A673 (cell line): ENCODE results near the gene SLF1. TPM values are rescaled to one million over a fixed set of nuclear protein-coding genes. Genes with fewer than 3 reads are reported as not detected.

Experiments used
- BruUV-seq: library from RNA; stranded (reverse); fragments of 400-500 nt; replicated peaks from 2 replicates; lab custom pipeline; 2021; lab: Mats Ljungman, UMichigan
- CTCF ChIA-PET: fragments of 300-600 bp; sonication (Branson Sonifier 250); formaldehyde crosslinking; loops from one replicate; lab custom pipeline; 2022; ENCODE audit warnings: antibody characterized with exemption; lab: Charles Lee
- POLR2A ChIA-PET: fragments of 300-600 bp; sonication (Branson Sonifier 250); formaldehyde crosslinking; loops from one replicate; lab custom pipeline; 2022; ENCODE audit warnings: antibody characterized with exemption; ENCODE audit not compliant: low non-redundant PET; lab: Charles Lee
- DNase-seq: peaks from one replicate; pipeline ENCODE4 v3.0.0-alpha.2; 2015; ENCODE audit warnings: low spot score
- H3K27ac ChIP-seq: fragments of 200-600 bp; sonication (generic); 2 replicates; pipeline ENCODE4 v1.5.1; 2016; ENCODE audit warnings: mixed run types, low read depth, mild to moderate bottlenecking, mixed read lengths, antibody characterized with exemption, low read length; ENCODE audit not compliant: poor library complexity, severe bottlenecking
- H3K27me3 ChIP-seq: fragments of 200-600 bp; sonication (generic); replicated peaks from 2 replicates; pipeline ENCODE4 v1.6.1; 2017; ENCODE audit warnings: mixed run types, low read depth, mild to moderate bottlenecking, mixed read lengths, antibody characterized with exemption, low read length; ENCODE audit not compliant: insufficient read depth, poor library complexity
- H3K36me3 ChIP-seq: fragments of 200-600 bp; sonication (generic); 2 replicates; pipeline ENCODE4 v1.6.1; 2016; ENCODE audit warnings: mixed run types, mild to moderate bottlenecking, mixed read lengths, antibody characterized with exemption, low read length; ENCODE audit not compliant: insufficient read depth, poor library complexity, severe bottlenecking
- H3K4me1 ChIP-seq: fragments of 200-600 bp; sonication (generic); 2 replicates; pipeline ENCODE4 v1.6.1; 2017; ENCODE audit warnings: mixed run types, mild to moderate bottlenecking, mixed read lengths, antibody characterized with exemption, low read length; ENCODE audit not compliant: insufficient read depth, poor library complexity, severe bottlenecking
- H3K4me3 ChIP-seq: fragments of 200-600 bp; sonication (generic); 2 replicates; pipeline ENCODE4 v1.5.1; 2016; ENCODE audit warnings: low read depth, mixed run types, mild to moderate bottlenecking, mixed read lengths, low read length; ENCODE audit not compliant: poor library complexity, severe bottlenecking
- H3K9me3 ChIP-seq: fragments of 200-600 bp; sonication (generic); 2 replicates; pipeline ENCODE4 v1.6.1; 2016; ENCODE audit warnings: mixed run types, low read depth, mild to moderate bottlenecking, mixed read lengths, antibody characterized with exemption, low read length; ENCODE audit not compliant: poor library complexity, severe bottlenecking
- EZH2 ChIP-seq: fragments of 200-600 bp; sonication (generic); IDR thresholded peaks from 2 replicates; pipeline ENCODE4 v1.6.1; 2017; ENCODE audit warnings: borderline replicate concordance, low read depth, mild to moderate bottlenecking, mixed read lengths, antibody characterized with exemption, low read length; ENCODE audit not compliant: poor library complexity, severe bottlenecking
- intact Hi-C: fragments of 100-400 bp; cut with micrococcal nuclease; formaldehyde crosslinking; loops from one replicate; pipeline ENCODE4 v1.10.0; 2022; ENCODE audit not compliant: unreplicated experiment
- total RNA-seq: library from RNA; stranded (reverse); gene quantifications from 2 replicates; pipeline ENCODE4 v1.2.3, GENCODE V29; 2021
- TF ChIP-seq, protein P1 (sequence below): fragments of 300-800, 200-600 bp; sonication (generic); conservative IDR thresholded peaks from 2 replicates; pipeline ENCODE4 v1.5.1; 2017; ENCODE audit warnings: low read depth, mild to moderate bottlenecking, antibody characterized with exemption, low read length, moderate library complexity, mixed read lengths

Gene SLF1
- total RNA-seq, 1 experiment from 2014 or later = 21.6 TPM

DNA sequence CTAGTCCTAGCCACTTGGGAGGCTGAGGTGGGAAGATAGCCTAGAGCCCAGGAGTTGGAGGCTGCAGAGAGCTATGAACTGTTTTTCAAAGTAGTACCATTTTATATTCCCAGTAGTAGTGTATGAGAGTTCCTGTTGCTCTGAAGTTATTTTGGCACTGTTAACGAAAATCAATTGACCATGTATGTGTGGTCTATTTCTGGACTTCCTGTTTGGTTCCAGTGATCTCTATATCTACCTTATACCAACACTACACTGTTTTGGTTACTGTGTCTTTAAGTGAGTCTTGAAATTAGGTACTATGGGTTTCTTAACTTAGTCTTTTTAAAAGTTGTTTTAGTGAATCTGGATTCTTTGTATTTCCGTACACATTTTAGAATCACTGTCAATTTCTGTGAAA, 13.6 kb downstream of the SLF1 start:
- no TSS peak for BruUV-seq
- intact Hi-C loops = no loop called here
- Histone ChIP-seq H3K4me1 (no peaks in the 10 kb centered on the region), H3K27ac (no peak overlapping the region), H3K4me3 (no peak overlapping the region), H3K9me3 (peaks cover 8% of the 10 kb centered on the region), H3K27me3 (no peaks in the 10 kb centered on the region), H3K36me3 (peaks cover 40% of the 10 kb centered on the region)
- POLR2A ChIA-PET = no interaction called here
- CTCF ChIA-PET = no interaction called here
- TF ChIP-seq, protein P1, sequence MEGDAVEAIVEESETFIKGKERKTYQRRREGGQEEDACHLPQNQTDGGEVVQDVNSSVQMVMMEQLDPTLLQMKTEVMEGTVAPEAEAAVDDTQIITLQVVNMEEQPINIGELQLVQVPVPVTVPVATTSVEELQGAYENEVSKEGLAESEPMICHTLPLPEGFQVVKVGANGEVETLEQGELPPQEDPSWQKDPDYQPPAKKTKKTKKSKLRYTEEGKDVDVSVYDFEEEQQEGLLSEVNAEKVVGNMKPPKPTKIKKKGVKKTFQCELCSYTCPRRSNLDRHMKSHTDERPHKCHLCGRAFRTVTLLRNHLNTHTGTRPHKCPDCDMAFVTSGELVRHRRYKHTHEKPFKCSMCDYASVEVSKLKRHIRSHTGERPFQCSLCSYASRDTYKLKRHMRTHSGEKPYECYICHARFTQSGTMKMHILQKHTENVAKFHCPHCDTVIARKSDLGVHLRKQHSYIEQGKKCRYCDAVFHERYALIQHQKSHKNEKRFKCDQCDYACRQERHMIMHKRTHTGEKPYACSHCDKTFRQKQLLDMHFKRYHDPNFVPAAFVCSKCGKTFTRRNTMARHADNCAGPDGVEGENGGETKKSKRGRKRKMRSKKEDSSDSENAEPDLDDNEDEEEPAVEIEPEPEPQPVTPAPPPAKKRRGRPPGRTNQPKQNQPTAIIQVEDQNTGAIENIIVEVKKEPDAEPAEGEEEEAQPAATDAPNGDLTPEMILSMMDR = no peak
- no peak for TF ChIP-seq EZH2
- DNase-seq = no peak

DNA sequence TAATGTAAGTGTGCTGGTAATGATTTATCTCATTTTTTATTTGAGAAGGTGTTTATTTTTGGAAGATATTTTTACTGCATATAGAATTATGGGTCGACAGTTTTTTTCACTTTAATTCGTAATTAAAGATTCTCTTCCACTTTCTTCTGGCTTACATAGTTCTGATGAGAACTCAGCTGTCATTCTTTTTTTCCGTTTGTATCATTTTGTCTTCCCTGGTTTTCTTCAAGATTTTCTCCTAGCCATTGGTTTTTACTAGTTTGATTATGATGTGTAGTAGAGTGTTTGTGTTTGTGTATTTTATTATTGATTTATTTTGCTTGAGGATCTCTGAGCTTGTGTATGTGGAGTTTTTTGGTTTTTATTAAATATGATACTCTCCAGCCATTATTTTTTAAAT, 21.7 kb downstream of the SLF1 start:
- H3K4me3 ChIP-seq = no peak overlapping the region
- DNase-seq = no peak
- BruUV-seq = no TSS peak
- H3K27me3 ChIP-seq = no peaks in the 10 kb centered on the region
- H3K27ac ChIP-seq = no peak overlapping the region
- TF ChIP-seq, protein P1 = no peak
- no peak for TF ChIP-seq EZH2
- intact Hi-C loops = no loop called here
- H3K4me1 ChIP-seq = no peaks in the 10 kb centered on the region
- H3K36me3 ChIP-seq = peaks cover 25% of the 10 kb centered on the region
- ChIA-PET CTCF (no interaction called here), POLR2A (no interaction called here)
- H3K9me3 ChIP-seq = peaks cover 33% of the 10 kb centered on the region

DNA sequence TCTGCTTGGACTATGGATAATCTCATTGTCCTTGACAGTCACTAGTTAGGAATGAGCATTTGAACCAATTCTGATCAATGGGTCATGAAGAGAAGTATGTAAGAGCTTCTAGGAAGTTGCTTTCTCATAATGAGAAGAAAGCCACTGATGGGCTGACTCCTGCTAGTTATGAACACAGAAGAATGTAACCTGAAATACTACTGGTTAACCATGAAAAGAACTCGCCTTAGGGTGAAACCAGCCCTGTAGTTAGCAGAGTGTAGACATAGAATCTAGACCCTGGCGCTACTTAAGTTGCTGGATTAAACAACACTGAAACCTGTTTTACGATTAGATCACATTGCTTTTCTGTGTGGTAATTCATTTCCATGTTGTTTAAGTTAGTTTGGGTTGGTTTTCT, 26.6 kb downstream of the SLF1 start:
- Histone ChIP-seq H3K27ac (no peak overlapping the region), H3K36me3 (peaks cover 18% of the 10 kb centered on the region), H3K4me3 (no peak overlapping the region), H3K4me1 (no peaks in the 10 kb centered on the region), H3K9me3 (peaks cover 14% of the 10 kb centered on the region), H3K27me3 (no peaks in the 10 kb centered on the region)
- no peak for DNase-seq
- no TSS peak for BruUV-seq
- intact Hi-C loops = no loop called here
- no peak for TF ChIP-seq EZH2
- TF ChIP-seq, protein P1 = no peak
- POLR2A ChIA-PET = no interaction called here
- CTCF ChIA-PET = no interaction called here
